K562 (cell line): ENCODE measurements around the gene PEPD. TPM values are rescaled to one million over a fixed set of nuclear protein-coding genes. Genes with fewer than 3 reads are reported as not detected.

ENCODE experiments used
- CEBPZ ChIP-seq: fragments of 150-350 bp; IDR thresholded peaks from 2 replicates; pipeline ENCODE4 v1.6.1; 2014; ENCODE audit warnings: low read depth, mild to moderate bottlenecking, low read length, borderline replicate concordance
- ELK3 ChIP-seq: fragments of 450-650 bp; formaldehyde crosslinking; IDR thresholded peaks from 2 replicates; pipeline ENCODE4 v1.4.0; 2020; ENCODE audit warnings: mild to moderate bottlenecking
- KLF13 ChIP-seq: fragments of 450-650 bp; IDR thresholded peaks from 2 replicates; pipeline ENCODE4 v1.6.1; 2016; ENCODE audit warnings: missing genetic modification characterization, low read depth, mild to moderate bottlenecking, missing compliant biosample characterization, moderate library complexity, borderline replicate concordance
- SMAD1 ChIP-seq: fragments of 150-350 bp; IDR thresholded peaks from 2 replicates; pipeline ENCODE4 v1.6.1; 2014; ENCODE audit warnings: low read length, low read depth; ENCODE audit not compliant: partially characterized antibody
- YY1 ChIP-seq, 3 experiments: IDR thresholded peaks; 2 replicates each; pipeline ENCODE4 v1.6.1; 2011; ENCODE audit warnings: low read length in 2 of 3, mild to moderate bottlenecking in 2 of 3, moderate library complexity in 2 of 3, borderline replicate concordance in 1 of 3, control low read depth in 1 of 3, low read depth in 1 of 3; ENCODE audit not compliant: insufficient read depth in 3 of 3, insufficient replicate concordance in 2 of 3, control insufficient read depth in 1 of 3, insufficient read length in 1 of 3; ENCODE audit errors: extremely low read depth in 1 of 3
- ZBED1 ChIP-seq: IDR thresholded peaks from 2 replicates; pipeline ENCODE4 v1.6.1; 2014
- ZFP91 ChIP-seq: sonication (generic); formaldehyde crosslinking; IDR thresholded peaks from 2 replicates; pipeline ENCODE4 v1.8.0; 2022; ENCODE audit warnings: mild to moderate bottlenecking, missing genetic modification reagents
- ZNF398 ChIP-seq: fragments of 250-450 bp; sonication (Bioruptor Pico); IDR thresholded peaks from 2 replicates; pipeline ENCODE4 v1.8.0; 2021; ENCODE audit warnings: moderate library complexity, mild to moderate bottlenecking, inconsistent platforms
- ZNF764 ChIP-seq: fragments of 250-450 bp; sonication (Bioruptor Pico); IDR thresholded peaks from 2 replicates; pipeline ENCODE4 v1.4.0; 2020; ENCODE audit warnings: low read depth, mild to moderate bottlenecking, moderate library complexity
- polyA plus RNA-seq, 8 experiments: library from polyadenylated mRNA; depleted of rRNA in 4 of 8; stranded (reverse) in 5 of 8; unstranded in 3 of 8; fragments of >200 nt; fragmentation: Nextera tagmentation in 2 of 8; fragmentation: Illumina TruSeq in 1 of 8; extraction: Ambion mirVana in 2 of 8; extraction: Trizol in 1 of 8; gene quantifications; 2 replicates each; pipeline versions ENCODE4 v1.2.1 to v1.2.3, GENCODE V29; 2011 to 2014; ENCODE audit warnings: inconsistent platforms in 1 of 8, missing spikeins in 1 of 8
- total RNA-seq, 7 experiments: library from RNA; depleted of rRNA in 6 of 7; stranded (reverse); fragments of >200 nt in 6 of 7; fragmentation: Illumina TruSeq in 2 of 7; extraction: Trizol in 2 of 7; gene quantifications; 2 replicates each; pipeline versions ENCODE4 v1.2.1 to v1.2.3, GENCODE V29; 2011 to 2021; ENCODE audit warnings: low replicate concordance in 1 of 7

Gene PEPD
- total and polyA plus RNA-seq, 9 of the 15 experiments (the other 6 are each of a cell fraction or from before 2014, with no cell fraction given), result 1.3 to 19.2 (median 16.0) TPM

GRCh38 chr19:33509774-33510173, 11.8 kb downstream of the PEPD start (continued):
- TF ChIP-seq CEBPZ (no peak), ZNF764 (no peak), ZFP91 (no peak), YY1 (IDR thresholded peaks at IDR 0.05; ENCODE audit: borderline replicate concordance in 1 of 3, control insufficient read depth in 1 of 3, extremely low read depth in 1 of 3, insufficient read depth in 3 of 3, insufficient read length in 1 of 3, insufficient replicate concordance in 2 of 3, low read depth in 1 of 3, low read length in 2 of 3) (no peak), ZBED1 (no peak), ZNF398 (no peak), SMAD1 (no peak), ELK3 (CRISPR knock-in tag) (no peak), KLF13 (tag) (no peak)
- TF ChIP-seq, all 486 proteins: peak for 0
